ENCODE data around the gene SLC6A8. TPM values are rescaled to one million over a fixed set of nuclear protein-coding genes. Genes with fewer than 3 reads are reported as not detected.
"Not testable (repeated sequence)": the region's sequence is repeated elsewhere in the genome, so short reads cannot be mapped to it uniquely, and the experiment has no call there.

Gene SLC6A8
- total RNA-seq, 8 experiments from 2014 or later, result 8.9 to 55.9 (median 38.7) TPM

GRCh38 chrX:153685156-153685536 lies 2.6 kb upstream of the SLC6A8 start:
- peak overlapping the region in 4 of 5 donors; percentile 10 to 71 (median 42) for H3K4me3 ChIP-seq
- peak overlapping the region; percentile 92 to 97 for H3K27ac ChIP-seq
- in situ Hi-C loops (cut with MboI; ENCODE audit: low pct_unique_long_range_greater_than_20kb in 2 of 9, low sequenced_read_pairs in 9 of 9, unreplicated experiment in 9 of 9), result no loop called here
- peak in 1 of 8 experiments; percentile 0 for ATAC-seq (replicated peaks in 6 of 8)
- peaks cover 29 to 34% of the 10 kb centered on the region in 2 donors for H3K4me1 ChIP-seq (replicated peaks in 1 of 2)
- 7% methylated on average over 3 of the region's 21 CpGs; no CpG with 5 or more reads in 9 of the 10 experiments for WGBS, 10 experiments

- in situ Hi-C loops (cut with MboI; ENCODE audit: low pct_unique_long_range_greater_than_20kb in 2 of 9, low sequenced_read_pairs in 9 of 9, unreplicated experiment in 9 of 9), result no loop called here
- Histone ChIP-seq H3K4me3 (peak overlapping the region in 4 of 5 donors; percentile 14 to 71 (median 42)), H3K27ac (peak overlapping the region; percentile 92 to 97), H3K4me1 (replicated peaks in 1 of 2) (peaks cover 32 to 40% of the 10 kb centered on the region in 2 donors)
- 49% methylated on average over 4 of the region's 24 CpGs; no CpG with 5 or more reads in 9 of the 10 experiments for WGBS, 10 experiments
- ATAC-seq (replicated peaks in 6 of 8), result peak in 5 of 8 experiments; percentile 33 to 54 (median 53)
These were observed 1.7 kb upstream of the SLC6A8 start for GRCh38 chrX:153685751-153686696.

- in situ Hi-C loops (cut with MboI; ENCODE audit: low pct_unique_long_range_greater_than_20kb in 2 of 9, low sequenced_read_pairs in 9 of 9, unreplicated experiment in 9 of 9), result no loop called here
- Histone ChIP-seq H3K4me1 (replicated peaks in 1 of 2) (peaks cover 32 to 40% of the 10 kb centered on the region in 2 donors), H3K27ac (peak overlapping the region; percentile 92 to 97), H3K4me3 (peak overlapping the region in 3 of 5 donors; percentile 8 to 71 (median 68))
- no CpG with 5 or more reads among the region's 9 CpGs for WGBS, 10 experiments
- ATAC-seq (replicated peaks in 6 of 8), result peak in 6 of 8 experiments; percentile 18 to 51 (median 43)
These were observed 1.0 kb upstream of the SLC6A8 start for GRCh38 chrX:153686711-153687110.

- WGBS, 10 experiments, result no CpG with 5 or more reads among the region's 69 CpGs
- peak in 3 of 8 experiments; percentile 3 to 4 (median 4) for ATAC-seq (replicated peaks in 6 of 8)
- in situ Hi-C loops (cut with MboI; ENCODE audit: low pct_unique_long_range_greater_than_20kb in 2 of 9, low sequenced_read_pairs in 9 of 9, unreplicated experiment in 9 of 9), result no loop called here
- H3K27ac ChIP-seq, result peak overlapping the region; percentile 71 to 77
- peak overlapping the region; percentile 38 to 71 (median 65) for H3K4me3 ChIP-seq
- peaks cover 32 to 40% of the 10 kb centered on the region in 2 donors for H3K4me1 ChIP-seq (replicated peaks in 1 of 2)
These were observed 345 bp downstream of the SLC6A8 start for GRCh38 chrX:153688071-153688470.

GRCh38 chrX:153688506-153688905 lies 780 bp downstream of the SLC6A8 start:
- WGBS, 10 experiments, result no CpG with 5 or more reads among the region's 57 CpGs
- in situ Hi-C loops (cut with MboI; ENCODE audit: low pct_unique_long_range_greater_than_20kb in 2 of 9, low sequenced_read_pairs in 9 of 9, unreplicated experiment in 9 of 9), result no loop called here
- H3K27ac ChIP-seq, result peak overlapping the region; percentile 78 to 79
- H3K4me1 ChIP-seq (replicated peaks in 1 of 2), result peaks cover 31 to 40% of the 10 kb centered on the region in 2 donors
- no peak for ATAC-seq (replicated peaks in 6 of 8)
- H3K4me3 ChIP-seq, result peak overlapping the region; percentile 49 to 71 (median 65)

GRCh38 chrX:153688911-153689590 lies 1.3 kb downstream of the SLC6A8 start:
- peaks cover 26 to 37% of the 10 kb centered on the region in 2 donors for H3K4me1 ChIP-seq (replicated peaks in 1 of 2)
- WGBS, 10 experiments, result 20% methylated on average over 3 of the region's 53 CpGs; no CpG with 5 or more reads in 9 of the 10 experiments
- H3K27ac ChIP-seq, result peak overlapping the region; percentile 78 to 79
- H3K4me3 ChIP-seq, result peak overlapping the region; percentile 49 to 71 (median 65)
- in situ Hi-C loops (cut with MboI; ENCODE audit: low pct_unique_long_range_greater_than_20kb in 2 of 9, low sequenced_read_pairs in 9 of 9, unreplicated experiment in 9 of 9), result no loop called here
- ATAC-seq (replicated peaks in 6 of 8), result peak; percentile 3 to 36 (median 5)

- Histone ChIP-seq H3K27ac (no peak overlapping the region), H3K4me3 (peak overlapping the region; percentile 49 to 71 (median 65)), H3K4me1 (replicated peaks in 1 of 2) (peaks cover 21 to 29% of the 10 kb centered on the region in 2 donors)
- in situ Hi-C loops (cut with MboI; ENCODE audit: low pct_unique_long_range_greater_than_20kb in 2 of 9, low sequenced_read_pairs in 9 of 9, unreplicated experiment in 9 of 9), result no loop called here
- WGBS, 10 experiments, result 80% methylated on average over 1 of the region's 19 CpGs; no CpG with 5 or more reads in 9 of the 10 experiments
- ATAC-seq (replicated peaks in 6 of 8), result peak in 7 of 8 experiments; percentile 1 to 5 (median 2)
These were observed 2.1 kb downstream of the SLC6A8 start for GRCh38 chrX:153689654-153690465.

- no peak overlapping the region for H3K27ac ChIP-seq
- in situ Hi-C loops (cut with MboI; ENCODE audit: low pct_unique_long_range_greater_than_20kb in 2 of 9, low sequenced_read_pairs in 9 of 9, unreplicated experiment in 9 of 9), result no loop called here
- WGBS, 10 experiments, result no CpG with 5 or more reads among the region's 14 CpGs
- peaks cover 16 to 23% of the 10 kb centered on the region in 2 donors for H3K4me1 ChIP-seq (replicated peaks in 1 of 2)
- no peak for ATAC-seq (replicated peaks in 6 of 8)
- H3K4me3 ChIP-seq, result peak overlapping the region in 4 of 5 donors; percentile 49 to 71 (median 64)
These were observed 2.7 kb downstream of the SLC6A8 start for GRCh38 chrX:153690466-153690865.

- H3K27ac ChIP-seq; ATAC-seq (replicated peaks in 6 of 8); in situ Hi-C loops (cut with MboI; ENCODE audit: low pct_unique_long_range_greater_than_20kb in 2 of 9, low sequenced_read_pairs in 9 of 9, unreplicated experiment in 9 of 9); H3K4me3 ChIP-seq: not testable (repeated sequence)
- WGBS, 10 experiments, result no CpG with 5 or more reads among the region's 21 CpGs
- H3K4me1 ChIP-seq (replicated peaks in 1 of 2), result peaks cover 10 to 15% of the 10 kb centered on the region in 2 donors
These were observed 3.5 kb downstream of the SLC6A8 start for GRCh38 chrX:153691032-153691827.

DNA sequence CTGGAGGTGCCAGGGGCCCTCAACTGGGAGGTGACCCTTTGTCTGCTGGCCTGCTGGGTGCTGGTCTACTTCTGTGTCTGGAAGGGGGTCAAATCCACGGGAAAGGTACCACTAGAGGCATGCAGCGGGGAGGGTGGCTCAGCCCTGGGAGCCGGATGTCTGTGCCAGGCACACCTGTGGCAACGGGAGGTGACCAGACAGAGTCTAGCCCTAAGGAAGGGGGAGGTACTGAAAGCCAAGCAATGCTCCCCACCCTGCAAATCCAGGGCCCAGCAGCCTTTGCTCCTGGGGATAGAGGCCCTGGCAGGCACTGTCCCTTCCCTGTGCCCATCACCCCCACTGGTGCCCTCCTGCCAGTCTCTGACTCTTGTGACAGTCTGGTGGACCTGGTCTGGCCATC lies 4.3 kb downstream of the SLC6A8 start:
- no peak overlapping the region for H3K27ac ChIP-seq
- no CpG with 5 or more reads among the region's 4 CpGs for WGBS, 10 experiments
- in situ Hi-C loops (cut with MboI; ENCODE audit: low pct_unique_long_range_greater_than_20kb in 2 of 9, low sequenced_read_pairs in 9 of 9, unreplicated experiment in 9 of 9), result no loop called here
- ATAC-seq (replicated peaks in 6 of 8), result no peak
- H3K4me1 ChIP-seq (replicated peaks in 1 of 2), result peaks cover 4 to 8% of the 10 kb centered on the region in 2 donors
- no peak overlapping the region for H3K4me3 ChIP-seq

DNA sequence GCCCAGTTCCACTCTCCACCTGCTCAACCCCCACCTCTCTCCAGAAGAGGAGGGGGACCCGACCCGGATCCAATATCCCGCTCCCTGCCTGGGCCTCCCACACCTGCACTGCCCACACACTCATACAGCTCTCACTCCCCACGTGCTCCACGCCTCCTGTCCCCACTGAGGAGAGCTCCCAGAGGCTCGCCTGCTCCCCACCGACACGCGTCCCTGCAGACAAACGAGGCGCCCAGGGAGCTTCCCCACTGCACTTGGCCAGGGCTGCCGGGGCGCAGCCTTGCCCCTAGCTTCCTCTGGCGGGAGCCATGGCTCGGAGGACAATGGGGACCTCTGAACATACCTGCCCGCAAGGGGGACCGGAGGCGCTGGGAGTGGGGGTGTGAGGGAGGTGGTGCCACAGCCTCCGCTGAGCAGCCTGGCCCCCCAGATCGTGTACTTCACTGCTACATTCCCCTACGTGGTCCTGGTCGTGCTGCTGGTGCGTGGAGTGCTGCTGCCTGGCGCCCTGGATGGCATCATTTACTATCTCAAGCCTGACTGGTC lies 5.0 kb downstream of the SLC6A8 start:
- in situ Hi-C loops (cut with MboI; ENCODE audit: low pct_unique_long_range_greater_than_20kb in 2 of 9, low sequenced_read_pairs in 9 of 9, unreplicated experiment in 9 of 9), result no loop called here

More for the DNA sequence above, 5.0 kb downstream of the SLC6A8 start:
- Histone ChIP-seq H3K4me1 (replicated peaks in 1 of 2) (peaks cover 4 to 8% of the 10 kb centered on the region in 2 donors), H3K27ac (no peak overlapping the region), H3K4me3 (no peak overlapping the region)
- no peak for ATAC-seq (replicated peaks in 6 of 8)
- no CpG with 5 or more reads among the region's 24 CpGs for WGBS, 10 experiments

Data from motor neuron (in vitro differentiated cells).